Activated T-cell treated with anti-CD3 and anti-CD28 coated beads, Interleukin-2, amount 50 U/mL, for 72 hours (primary cell): ENCODE results near the gene TAOK1. TPM values are rescaled to one million over a fixed set of nuclear protein-coding genes. Genes with fewer than 3 reads are reported as not detected.

Experiments used
- ATAC-seq, 2 donors: fragments of 150-1000 bp; cut with Tn5 transposase; replicated peaks in 1 of 2; 2 replicates each; pipeline ENCODE4 v1.10.0; 2021; ENCODE audit warnings: moderate library complexity in 2 of 2, mild to moderate bottlenecking in 1 of 2
- DNase-seq, 2 donors: peaks; one replicate each; pipeline ENCODE4 v3.0.0; 2021 to 2022; ENCODE audit warnings: mixed read lengths in 1 of 2
- H3K27ac Mint-ChIP-seq: one replicate; pipeline ENCODE4 v1.8.0; 2022; ENCODE audit warnings: mild to moderate bottlenecking, moderate library complexity, mixed read lengths
- H3K27me3 Mint-ChIP-seq: one replicate; pipeline ENCODE4 v1.8.0; 2022; ENCODE audit warnings: low read depth, mixed read lengths
- H3K36me3 Mint-ChIP-seq, 2 donors: one replicate each; pipeline ENCODE4 v1.8.0; 2022; ENCODE audit warnings: mixed read lengths in 2 of 2, mild to moderate bottlenecking in 1 of 2; ENCODE audit not compliant: insufficient read depth in 2 of 2
- H3K4me1 Mint-ChIP-seq: one replicate; pipeline ENCODE4 v1.8.0; 2022; ENCODE audit warnings: low read depth, mixed read lengths
- H3K4me3 Mint-ChIP-seq, 2 donors: one replicate each; pipeline ENCODE4 v1.8.0; 2022; ENCODE audit warnings: mild to moderate bottlenecking in 2 of 2, mixed read lengths in 2 of 2, moderate library complexity in 2 of 2
- H3K9me3 Mint-ChIP-seq, 2 donors: one replicate each; pipeline ENCODE4 v1.8.0; 2022; ENCODE audit warnings: mixed read lengths in 2 of 2
- total RNA-seq, 2 donors: library from RNA; stranded (reverse); gene quantifications; one replicate each; pipeline ENCODE4 v1.2.3, GENCODE V29; 2022

TAOK1 gene
- total RNA-seq, 2 donors from 2014 or later, result 39.3 to 48.1 TPM

GRCh38 chr17:29582772-29583171, 192.6 kb downstream of the TAOK1 start:
- Mint-ChIP-seq H3K4me1 (peaks cover 55% of the 10 kb centered on the region), H3K27ac (no peak overlapping the region), H3K9me3 (no peaks in the 10 kb centered on the region), H3K4me3 (no peak overlapping the region), H3K27me3 (no peaks in the 10 kb centered on the region), H3K36me3 (peaks cover 13 to 16% of the 10 kb centered on the region in 2 donors)
- ATAC-seq (no peak), DNase-seq (no peak)

- H3K9me3 Mint-ChIP-seq, result no peaks in the 10 kb centered on the region
- ATAC-seq (no peak), DNase-seq (no peak)
- H3K4me3 Mint-ChIP-seq, result no peak overlapping the region
- no peaks in the 10 kb centered on the region for H3K27me3 Mint-ChIP-seq
- peaks cover 13 to 15% of the 10 kb centered on the region in 2 donors for H3K36me3 Mint-ChIP-seq
- H3K27ac Mint-ChIP-seq, result peak overlapping the region; percentile 77
- peaks cover 61% of the 10 kb centered on the region for H3K4me1 Mint-ChIP-seq
Observed at GRCh38 chr17:29583324-29584248, 193.4 kb downstream of the TAOK1 start.

- DNase-seq (no peak), ATAC-seq (no peak)
- no peaks in the 10 kb centered on the region for H3K9me3 Mint-ChIP-seq
- peaks cover 13% of the 10 kb centered on the region in 2 donors for H3K36me3 Mint-ChIP-seq
- H3K27me3 Mint-ChIP-seq, result no peaks in the 10 kb centered on the region
- peaks cover 61% of the 10 kb centered on the region for H3K4me1 Mint-ChIP-seq
- H3K4me3 Mint-ChIP-seq, result no peak overlapping the region
- H3K27ac Mint-ChIP-seq, result peak overlapping the region; percentile 77
Observed at GRCh38 chr17:29584452-29585079, 194.4 kb downstream of the TAOK1 start.

GRCh38 chr17:29585080-29585751, 195.1 kb downstream of the TAOK1 start:
- no peaks in the 10 kb centered on the region for H3K27me3 Mint-ChIP-seq
- H3K9me3 Mint-ChIP-seq, result no peaks in the 10 kb centered on the region
- H3K36me3 Mint-ChIP-seq, result peaks cover 13% of the 10 kb centered on the region in 2 donors
- DNase-seq (peak in 1 of 2 donors; percentile 48), ATAC-seq (no peak)
- peak overlapping the region; percentile 82 for H3K27ac Mint-ChIP-seq
- H3K4me3 Mint-ChIP-seq, result peak overlapping the region; percentile 37 to 49
- peaks cover 61% of the 10 kb centered on the region for H3K4me1 Mint-ChIP-seq

- Mint-ChIP-seq H3K4me1 (peaks cover 67% of the 10 kb centered on the region), H3K36me3 (peaks cover 11% of the 10 kb centered on the region in 2 donors), H3K4me3 (peak overlapping the region; percentile 96), H3K27ac (peak overlapping the region; percentile 48), H3K9me3 (no peaks in the 10 kb centered on the region), H3K27me3 (no peaks in the 10 kb centered on the region)
- DNase-seq (peak in 1 of 2 donors; percentile 25), ATAC-seq (no peak)
Observed at GRCh38 chr17:29586676-29587469, 196.7 kb downstream of the TAOK1 start.

GRCh38 chr17:29587591-29587990, 197.4 kb downstream of the TAOK1 start:
- DNase-seq, result no peak
- Mint-ChIP-seq H3K27me3 (no peaks in the 10 kb centered on the region), H3K4me1 (peaks cover 74% of the 10 kb centered on the region), H3K4me3 (peak overlapping the region; percentile 96), H3K9me3 (no peaks in the 10 kb centered on the region), H3K36me3 (peaks cover 6 to 7% of the 10 kb centered on the region in 2 donors), H3K27ac (no peak overlapping the region)
- no peak for ATAC-seq

- H3K27me3 Mint-ChIP-seq, result no peaks in the 10 kb centered on the region
- no peaks in the 10 kb centered on the region for H3K9me3 Mint-ChIP-seq
- ATAC-seq (no peak), DNase-seq (peak in 1 of 2 donors; percentile 38)
- peak overlapping the region; percentile 55 for H3K27ac Mint-ChIP-seq
- H3K4me1 Mint-ChIP-seq, result peaks cover 77% of the 10 kb centered on the region
- H3K4me3 Mint-ChIP-seq, result peak overlapping the region; percentile 96
- peaks cover 4% of the 10 kb centered on the region in 2 donors for H3K36me3 Mint-ChIP-seq
Observed at GRCh38 chr17:29588017-29588561, 197.9 kb downstream of the TAOK1 start.

GRCh38 chr17:29588562-29589411, 198.6 kb downstream of the TAOK1 start:
- H3K27ac Mint-ChIP-seq, result peak overlapping the region; percentile 55
- ATAC-seq, result peak; percentile 16 to 27
- peaks cover 77% of the 10 kb centered on the region for H3K4me1 Mint-ChIP-seq
- no peaks in the 10 kb centered on the region for H3K9me3 Mint-ChIP-seq
- peaks cover 0 to under 1% of the 10 kb centered on the region in 2 donors for H3K36me3 Mint-ChIP-seq
- no peaks in the 10 kb centered on the region for H3K27me3 Mint-ChIP-seq
- peak; percentile 60 to 69 for DNase-seq
- peak overlapping the region; percentile 96 for H3K4me3 Mint-ChIP-seq

GRCh38 chr17:29589524-29590410, 199.6 kb downstream of the TAOK1 start, which contains the start of gene GIT1:
GIT1 (minus strand) TSS chr17:29589648; CDS start chr17:29589378, 270 bp downstream.
- H3K36me3 Mint-ChIP-seq, result no peaks in the 10 kb centered on the region
- H3K27ac Mint-ChIP-seq, result peak within 1 kb of the TSS; percentile 83
- H3K4me1 Mint-ChIP-seq, result peaks cover 76% of the 10 kb centered on the region
- ATAC-seq (peak; percentile 74 to 77), DNase-seq (peak; percentile 88 to 92)
- H3K9me3 Mint-ChIP-seq, result no peaks in the 10 kb centered on the region
- H3K27me3 Mint-ChIP-seq, result no peaks in the 10 kb centered on the region
- peak within 1 kb of the TSS; percentile 96 for H3K4me3 Mint-ChIP-seq

- peak overlapping the region; percentile 89 to 95 for H3K4me3 Mint-ChIP-seq
- H3K4me1 Mint-ChIP-seq, result peaks cover 72% of the 10 kb centered on the region
- no peaks in the 10 kb centered on the region for H3K9me3 Mint-ChIP-seq
- H3K27ac Mint-ChIP-seq, result no peak overlapping the region
- ATAC-seq (peak in 1 of 2 donors; percentile 2), DNase-seq (no peak)
- no peaks in the 10 kb centered on the region for H3K27me3 Mint-ChIP-seq
- no peaks in the 10 kb centered on the region for H3K36me3 Mint-ChIP-seq
Observed at GRCh38 chr17:29590411-29591145, 200.4 kb downstream of the TAOK1 start.
